Right ventricle myocardium superior (tissue), 1 donor: ENCODE results near the gene SLC7A11. TPM values are rescaled to one million over a fixed set of nuclear protein-coding genes. Genes with fewer than 3 reads are reported as not detected.

Experiments
- ATAC-seq: fragments of 200-7000 bp; cut with Tn5 transposase; one replicate; pipeline ENCODE4 v1.9.1; 2020; ENCODE audit warnings: mild to moderate bottlenecking; ENCODE audit not compliant: poor library complexity
- DNase-seq: peaks from one replicate; pipeline ENCODE4 v3.0.0-alpha.2; 2020
- intact Hi-C: fragments of 100-400 bp; cut with DNase I; formaldehyde crosslinking; loops from one replicate; pipeline ENCODE4 v1.11.2; 2022
- total RNA-seq: library from RNA; stranded (reverse); fragmentation: NEBNext Ultra II Directional; extraction: Animal tissue kit (Norgen Biotek cat#: 25700); gene quantifications from one replicate; pipeline ENCODE4 v1.2.1, GENCODE V29; 2021
- donor health status: DM: no; HTN: yes; CAD: no; lungs with severe emphysema.

Gene SLC7A11
- total RNA-seq, 1 donor from 2014 or later, result 0.08 TPM

GRCh38 chr4:138182838-138183426 lies 59.2 kb downstream of the SLC7A11 start:
- ATAC-seq (peak; percentile 69), DNase-seq (no peak)
- intact Hi-C loops, result loop anchor here (5.0 to 10.0 kb wide), 4 partner anchors 91 to 492 kb away; no protein-coding TSS in a partner anchor

GRCh38 chr4:138181287-138181686 lies 60.9 kb downstream of the SLC7A11 start:
- intact Hi-C loops, result loop anchor here (5.0 to 10.0 kb wide), 4 partner anchors 89 to 494 kb away; no protein-coding TSS in a partner anchor
- peak; percentile 91 for ATAC-seq

GRCh38 chr4:138178566-138178965 lies 63.6 kb downstream of the SLC7A11 start:
- ATAC-seq, result no peak
- intact Hi-C loops, result no loop called here
- DNase-seq, result no peak

More at GRCh38 chr4:138181287-138181686, 60.9 kb downstream of the SLC7A11 start:
- DNase-seq, result peak; percentile 40

GRCh38 chr4:138177278-138177968 lies 64.7 kb downstream of the SLC7A11 start:
- intact Hi-C loops, result no loop called here
- ATAC-seq (no peak), DNase-seq (no peak)

GRCh38 chr4:138174981-138175794 lies 67.0 kb downstream of the SLC7A11 start:
- DNase-seq (peak; percentile 40), ATAC-seq (peak; percentile 93)
- intact Hi-C loops, result no loop called here

GRCh38 chr4:138164208-138164607 lies 77.9 kb downstream of the SLC7A11 start:
- DNase-seq (no peak), ATAC-seq (no peak)
- intact Hi-C loops, result no loop called here

- intact Hi-C loops, result no loop called here
- DNase-seq (no peak), ATAC-seq (no peak)
Observed at GRCh38 chr4:138163171-138163570, 79.0 kb downstream of the SLC7A11 start.

- DNase-seq, result no peak
- intact Hi-C loops, result no loop called here
- no peak for ATAC-seq
Observed at GRCh38 chr4:138162259-138162658, 79.9 kb downstream of the SLC7A11 start.

- ATAC-seq, result no peak
- intact Hi-C loops, result no loop called here
Observed at GRCh38 chr4:138161351-138161750, 80.8 kb downstream of the SLC7A11 start.

GRCh38 chr4:138158746-138159297 lies 83.3 kb downstream of the SLC7A11 start:
- DNase-seq, result no peak
- ATAC-seq, result no peak
- intact Hi-C loops, result no loop called here

More at GRCh38 chr4:138161351-138161750, 80.8 kb downstream of the SLC7A11 start:
- DNase-seq, result no peak

- no peak for DNase-seq
- ATAC-seq, result no peak
- intact Hi-C loops, result no loop called here
Observed at GRCh38 chr4:138140879-138141278, 101.3 kb downstream of the SLC7A11 start.

- intact Hi-C loops, result no loop called here
- DNase-seq (no peak), ATAC-seq (no peak)
Observed at GRCh38 chr4:138138774-138139173, 103.4 kb downstream of the SLC7A11 start.

GRCh38 chr4:138135610-138136009 lies 106.5 kb downstream of the SLC7A11 start:
- DNase-seq (no peak), ATAC-seq (no peak)
- intact Hi-C loops, result no loop called here

GRCh38 chr4:138118270-138118669 lies 123.9 kb downstream of the SLC7A11 start:
- intact Hi-C loops, result no loop called here
- DNase-seq (no peak), ATAC-seq (no peak)

- intact Hi-C loops, result no loop called here
- no peak for DNase-seq
- no peak for ATAC-seq
Observed at GRCh38 chr4:138115053-138115452, 127.1 kb downstream of the SLC7A11 start.

- intact Hi-C loops, result no loop called here
- DNase-seq, result no peak
- ATAC-seq, result no peak
Observed at GRCh38 chr4:138114434-138114833, 127.7 kb downstream of the SLC7A11 start.
